ENCODE data around the gene HOOK1.

Gene HOOK1

GRCh38 chr1:59814901-59815825 lies at the start of gene HOOK1:
TSS of gene HOOK1 (plus strand) at chr1:59814949. CDS start at chr1:59815118, 169 bp downstream.
- DNase-seq, result peak; percentile 41

- peak; percentile 92 for DNase-seq
Measured at GRCh38 chr1:59765011-59765730, 49.6 kb upstream of the HOOK1 start.

- no peak for DNase-seq
Measured at GRCh38 chr1:59766227-59766855, 48.4 kb upstream of the HOOK1 start.

- DNase-seq, result no peak
Measured at GRCh38 chr1:59767119-59767518, 47.6 kb upstream of the HOOK1 start.

GRCh38 chr1:59768792-59769735 lies 45.7 kb upstream of the HOOK1 start:
- no peak for DNase-seq

GRCh38 chr1:59769736-59770095 lies 45.0 kb upstream of the HOOK1 start:
- no peak for DNase-seq

GRCh38 chr1:59771361-59771760 lies 43.4 kb upstream of the HOOK1 start:
- no peak for DNase-seq

GRCh38 chr1:59775480-59775879 lies 39.3 kb upstream of the HOOK1 start:
- no peak for DNase-seq

GRCh38 chr1:59776960-59777852 lies 37.5 kb upstream of the HOOK1 start:
- no peak for DNase-seq

GRCh38 chr1:59779949-59780348 lies 34.8 kb upstream of the HOOK1 start:
- DNase-seq, result no peak

GRCh38 chr1:59788825-59789224 lies 25.9 kb upstream of the HOOK1 start:
- no peak for DNase-seq

GRCh38 chr1:59798600-59798999 lies 16.1 kb upstream of the HOOK1 start:
- no peak for DNase-seq

GRCh38 chr1:59803458-59804038 lies 11.2 kb upstream of the HOOK1 start:
- no peak for DNase-seq

GRCh38 chr1:59804301-59804700 lies 10.4 kb upstream of the HOOK1 start:
- DNase-seq, result no peak

- DNase-seq, result no peak
Measured at GRCh38 chr1:59805554-59805953, 9.2 kb upstream of the HOOK1 start.

- peak; percentile 97 for DNase-seq
Measured at GRCh38 chr1:59814180-59814900, 409 bp upstream of the HOOK1 start.

GRCh38 chr1:59815892-59816291 lies 1.1 kb downstream of the HOOK1 start:
- peak; percentile 2 for DNase-seq

- no peak for DNase-seq
Measured at GRCh38 chr1:59816318-59816878, 1.6 kb downstream of the HOOK1 start.

GRCh38 chr1:59819566-59820438 lies 5.1 kb downstream of the HOOK1 start:
- DNase-seq, result no peak
